OCI-LY3 (cell line): ENCODE results near the gene NEMP2.

Experiments
- H2AFZ ChIP-seq: fragments of 200-600, 300-600 bp; shearing (Covaris generic); 2 replicates; pipeline ENCODE4 v1.6.0; 2014; ENCODE audit warnings: antibody characterized with exemption, low read depth, low read length
- H3K27ac ChIP-seq: fragments of 200-600, 300-600 bp; sonication (generic); 2 replicates; pipeline ENCODE4 v1.5.1; 2014; ENCODE audit warnings: mild to moderate bottlenecking, low read length, moderate library complexity, mixed read lengths
- H3K27me3 ChIP-seq: fragments of 200-600, 300-600 bp; sonication (generic); 2 replicates; pipeline ENCODE4 v1.6.1; 2014; ENCODE audit warnings: low read depth, low read length, mixed read lengths
- H3K36me3 ChIP-seq: fragments of 200-600, 300-600 bp; sonication (generic); replicated peaks from 2 replicates; pipeline ENCODE3; 2014; ENCODE audit warnings: low read depth, low read length, mixed read lengths
- H3K4me1 ChIP-seq: fragments of 300-600, 200-600 bp; sonication (generic); 2 replicates; pipeline ENCODE4 v1.6.1; 2014; ENCODE audit warnings: low read length, mixed read lengths
- H3K4me2 ChIP-seq: fragments of 200-600, 300-600 bp; sonication (generic); 2 replicates; pipeline ENCODE4 v1.6.1; 2014; ENCODE audit warnings: low read length, mixed read lengths
- H3K4me3 ChIP-seq: fragments of 300-600, 200-600 bp; sonication (generic); 2 replicates; pipeline ENCODE4 v1.5.1; 2014; ENCODE audit warnings: antibody characterized with exemption, mild to moderate bottlenecking, low read length, moderate library complexity
- H3K79me2 ChIP-seq: fragments of 300-600, 200-600 bp; shearing (Covaris generic); 2 replicates; pipeline ENCODE4 v1.6.1; 2014; ENCODE audit warnings: mild to moderate bottlenecking, low read length, mixed read lengths
- H3K9ac ChIP-seq: fragments of 300-600, 200-600 bp; shearing (Covaris generic); 2 replicates; pipeline ENCODE4 v1.6.0; 2014; ENCODE audit warnings: mild to moderate bottlenecking, low read length, moderate library complexity
- H3K9me3 ChIP-seq: fragments of 200-600, 300-600 bp; shearing (Covaris generic); 2 replicates; pipeline ENCODE4 v1.6.1; 2014; ENCODE audit warnings: low read length, mixed read lengths; ENCODE audit not compliant: insufficient read depth
- H4K20me1 ChIP-seq: fragments of 200-600, 300-600 bp; sonication (generic); 2 replicates; pipeline ENCODE4 v1.6.1; 2016; ENCODE audit warnings: low read length, mixed read lengths; ENCODE audit not compliant: insufficient read depth
- EZH2phosphoT487 ChIP-seq: fragments of 200-600 bp; shearing (Covaris generic); IDR thresholded peaks from 2 replicates; pipeline ENCODE4 v1.6.1; 2018; ENCODE audit warnings: antibody characterized with exemption, mixed run types, low read depth
- TF ChIP-seq, protein P1 (sequence below): fragments of 200-600, 300-600 bp; sonication (generic); IDR thresholded peaks from 2 replicates; pipeline ENCODE4 v1.5.1; 2014; ENCODE audit warnings: antibody characterized with exemption, low read length, low read depth

Gene NEMP2

DNA sequence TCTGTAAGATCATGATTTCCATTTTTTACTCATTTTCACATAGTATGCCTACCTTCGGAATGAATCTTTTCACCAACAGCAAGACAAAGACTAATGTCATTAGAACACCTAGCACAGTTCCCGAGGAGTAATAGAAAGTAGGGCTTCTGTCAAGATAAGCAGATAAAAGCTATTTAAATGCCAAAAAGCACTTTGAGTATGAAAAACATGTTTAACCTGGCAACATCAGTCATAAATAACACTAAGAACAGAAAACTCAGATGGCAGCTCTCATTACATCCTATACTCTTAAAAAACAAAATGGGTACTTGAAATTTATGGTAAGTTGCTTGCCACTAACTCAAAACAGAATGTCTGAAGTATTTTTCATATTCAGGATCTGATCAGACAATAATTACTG, 17.1 kb downstream of the NEMP2 start:
- Histone ChIP-seq H3K9me3 (no peaks in the 10 kb centered on the region), H3K36me3 (peaks cover 21% of the 10 kb centered on the region), H3K79me2 (no peaks in the 10 kb centered on the region), H3K9ac (no peak overlapping the region), H4K20me1 (no peaks in the 10 kb centered on the region; the same call in 1 of the 2 replicates), H3K4me3 (no peak overlapping the region), H2AFZ (no peak overlapping the region), H3K4me2 (no peak overlapping the region), H3K4me1 (no peaks in the 10 kb centered on the region), H3K27ac (no peak overlapping the region), H3K27me3 (no peaks in the 10 kb centered on the region)
- TF ChIP-seq, protein P1, sequence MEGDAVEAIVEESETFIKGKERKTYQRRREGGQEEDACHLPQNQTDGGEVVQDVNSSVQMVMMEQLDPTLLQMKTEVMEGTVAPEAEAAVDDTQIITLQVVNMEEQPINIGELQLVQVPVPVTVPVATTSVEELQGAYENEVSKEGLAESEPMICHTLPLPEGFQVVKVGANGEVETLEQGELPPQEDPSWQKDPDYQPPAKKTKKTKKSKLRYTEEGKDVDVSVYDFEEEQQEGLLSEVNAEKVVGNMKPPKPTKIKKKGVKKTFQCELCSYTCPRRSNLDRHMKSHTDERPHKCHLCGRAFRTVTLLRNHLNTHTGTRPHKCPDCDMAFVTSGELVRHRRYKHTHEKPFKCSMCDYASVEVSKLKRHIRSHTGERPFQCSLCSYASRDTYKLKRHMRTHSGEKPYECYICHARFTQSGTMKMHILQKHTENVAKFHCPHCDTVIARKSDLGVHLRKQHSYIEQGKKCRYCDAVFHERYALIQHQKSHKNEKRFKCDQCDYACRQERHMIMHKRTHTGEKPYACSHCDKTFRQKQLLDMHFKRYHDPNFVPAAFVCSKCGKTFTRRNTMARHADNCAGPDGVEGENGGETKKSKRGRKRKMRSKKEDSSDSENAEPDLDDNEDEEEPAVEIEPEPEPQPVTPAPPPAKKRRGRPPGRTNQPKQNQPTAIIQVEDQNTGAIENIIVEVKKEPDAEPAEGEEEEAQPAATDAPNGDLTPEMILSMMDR: no peak
- TF ChIP-seq EZH2phosphoT487: no peak

GRCh38 chr2:190515687-190516086, 18.8 kb downstream of the NEMP2 start:
- Histone ChIP-seq H3K4me1 (no peaks in the 10 kb centered on the region), H2AFZ (no peak overlapping the region), H3K36me3 (peaks cover 25% of the 10 kb centered on the region), H3K27ac (no peak overlapping the region), H3K4me2 (no peak overlapping the region), H3K9me3 (no peaks in the 10 kb centered on the region), H3K9ac (no peak overlapping the region), H3K4me3 (no peak overlapping the region), H3K79me2 (no peaks in the 10 kb centered on the region), H3K27me3 (no peaks in the 10 kb centered on the region), H4K20me1 (no peaks in the 10 kb centered on the region; the same call in 1 of the 2 replicates)
- TF ChIP-seq, protein P1: no peak
- no peak for TF ChIP-seq EZH2phosphoT487

GRCh38 chr2:190514676-190515075, 19.8 kb downstream of the NEMP2 start:
- H3K4me1 ChIP-seq: no peaks in the 10 kb centered on the region
- no peaks in the 10 kb centered on the region for H3K27me3 ChIP-seq
- no peaks in the 10 kb centered on the region for H3K79me2 ChIP-seq
- no peaks in the 10 kb centered on the region for H3K9me3 ChIP-seq
- TF ChIP-seq EZH2phosphoT487: no peak
- TF ChIP-seq, protein P1: no peak
- no peak overlapping the region for H3K27ac ChIP-seq
- H3K4me2 ChIP-seq: no peak overlapping the region
- H3K4me3 ChIP-seq: no peak overlapping the region
- no peak overlapping the region for H3K9ac ChIP-seq
- H2AFZ ChIP-seq: no peak overlapping the region
- H3K36me3 ChIP-seq: peaks cover 25% of the 10 kb centered on the region
- H4K20me1 ChIP-seq: no peaks in the 10 kb centered on the region; the same call in 1 of the 2 replicates

DNA sequence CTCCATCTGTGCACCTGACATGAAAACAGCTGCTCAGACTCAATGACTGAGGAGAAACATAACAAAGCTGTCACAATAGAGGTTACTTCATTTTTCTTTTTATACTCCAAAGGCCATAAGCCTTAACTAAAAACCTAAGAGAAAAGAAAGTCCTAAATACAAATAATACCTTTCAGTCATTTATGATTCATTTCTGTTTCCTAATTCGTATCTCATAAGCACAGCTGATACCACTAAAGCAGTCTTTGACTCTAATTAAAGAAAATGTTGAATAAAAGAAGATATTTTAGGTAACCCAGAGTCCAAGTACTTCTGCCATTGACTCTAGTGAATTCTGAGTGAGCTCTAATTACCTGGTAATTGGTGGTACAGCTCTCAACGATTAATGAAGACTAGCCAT, 20.6 kb downstream of the NEMP2 start:
- Histone ChIP-seq H3K4me1 (no peaks in the 10 kb centered on the region), H3K4me3 (no peak overlapping the region), H4K20me1 (no peaks in the 10 kb centered on the region; the same call in 1 of the 2 replicates), H3K79me2 (no peaks in the 10 kb centered on the region), H3K4me2 (no peak overlapping the region), H3K9ac (no peak overlapping the region), H2AFZ (no peak overlapping the region), H3K27ac (no peak overlapping the region), H3K36me3 (peaks cover 26% of the 10 kb centered on the region), H3K9me3 (no peaks in the 10 kb centered on the region), H3K27me3 (no peaks in the 10 kb centered on the region)
- TF ChIP-seq, protein P1: no peak
- no peak for TF ChIP-seq EZH2phosphoT487
